GM23338 (cell line): ENCODE measurements around the gene SELP. TPM values are rescaled to one million over a fixed set of nuclear protein-coding genes. Genes with fewer than 3 reads are reported as not detected.

ENCODE experiments used
- ATAC-seq: fragments of 200-7000 bp; cut with Tn5 transposase; 3 replicates; pipeline ENCODE4 v1.9.1; 2020
- DNase-seq: peaks from one replicate; pipeline ENCODE4 v3.0.0-alpha.2; 2015; ENCODE audit warnings: low spot score
- H2AFZ ChIP-seq: fragments of 200-600 bp; sonication (generic); 2 replicates; pipeline ENCODE4 v1.8.0; 2016; ENCODE audit warnings: antibody characterized with exemption, mild to moderate bottlenecking, moderate library complexity
- H3F3A ChIP-seq: fragments of 200-600 bp; sonication (generic); replicated peaks from 2 replicates; pipeline ENCODE4 v1.8.0; 2017; ENCODE audit warnings: antibody characterized with exemption, mixed run types, low read depth
- H3K27ac ChIP-seq: fragments of 200-600 bp; sonication (generic); 2 replicates; pipeline ENCODE4 v1.6.1; 2016; ENCODE audit warnings: low read depth
- H3K27me3 ChIP-seq: fragments of 200-600 bp; sonication (generic); 2 replicates; pipeline ENCODE4 v1.8.0; 2016; ENCODE audit warnings: mild to moderate bottlenecking, mixed run types, moderate library complexity; ENCODE audit not compliant: insufficient read depth
- H3K36me3 ChIP-seq: fragments of 200-600 bp; sonication (generic); 2 replicates; pipeline ENCODE4 v1.8.0; 2016; ENCODE audit warnings: mild to moderate bottlenecking; ENCODE audit not compliant: insufficient read depth
- H3K4me1 ChIP-seq: fragments of 200-600 bp; sonication (generic); 2 replicates; pipeline ENCODE4 v1.8.0; 2016; ENCODE audit warnings: mild to moderate bottlenecking, moderate library complexity; ENCODE audit not compliant: insufficient read depth
- H3K4me2 ChIP-seq: fragments of 200-600 bp; sonication (generic); 2 replicates; pipeline ENCODE4 v1.7.1; 2017; ENCODE audit warnings: mixed run types
- H3K4me3 ChIP-seq: fragments of 200-600 bp; sonication (generic); 2 replicates; pipeline ENCODE4 v1.6.1; 2016; ENCODE audit warnings: mixed run types
- H3K79me2 ChIP-seq: fragments of 200-600 bp; sonication (generic); replicated peaks from 2 replicates; pipeline ENCODE4 v1.8.0; 2017; ENCODE audit warnings: mild to moderate bottlenecking; ENCODE audit not compliant: insufficient read depth
- H3K9me2 ChIP-seq: fragments of 200-600 bp; sonication (generic); 2 replicates; pipeline ENCODE4 v1.8.0; 2017; ENCODE audit not compliant: insufficient read depth
- H4K20me1 ChIP-seq: fragments of 200-600 bp; sonication (generic); replicated peaks from 2 replicates; pipeline ENCODE4 v1.8.0; 2017; ENCODE audit warnings: mild to moderate bottlenecking; ENCODE audit not compliant: insufficient read depth
- H3K27ac Mint-ChIP-seq: 2 replicates; pipeline ENCODE4 v1.8.0; 2020; ENCODE audit warnings: inconsistent platforms, mild to moderate bottlenecking, moderate library complexity, mixed read lengths
- H3K27me3 Mint-ChIP-seq: 3 replicates; pipeline ENCODE4 v1.8.0; 2022; ENCODE audit warnings: low read depth, mild to moderate bottlenecking, moderate library complexity, mixed read lengths, inconsistent platforms; ENCODE audit not compliant: insufficient read depth, poor library complexity
- H3K36me3 Mint-ChIP-seq: 3 replicates; pipeline ENCODE4 v1.8.0; 2021; ENCODE audit warnings: low read depth, mild to moderate bottlenecking, inconsistent platforms, moderate library complexity, mixed read lengths
- H3K4me1 Mint-ChIP-seq: 3 replicates; pipeline ENCODE4 v1.8.0; 2020; ENCODE audit warnings: mild to moderate bottlenecking, inconsistent platforms, mixed read lengths
- H3K4me3 Mint-ChIP-seq: 3 replicates; pipeline ENCODE4 v1.8.0; 2021; ENCODE audit warnings: moderate library complexity, mild to moderate bottlenecking, inconsistent platforms, mixed read lengths
- H3K9me3 Mint-ChIP-seq: 3 replicates; pipeline ENCODE4 v1.8.0; 2020; ENCODE audit warnings: moderate library complexity, mild to moderate bottlenecking, inconsistent platforms, mixed read lengths
- CREB1 ChIP-seq: fragments of 250-450 bp; sonication (Bioruptor Pico); IDR thresholded peaks from 2 replicates; pipeline ENCODE4 v1.5.0; 2020; ENCODE audit warnings: low read depth, mild to moderate bottlenecking, moderate library complexity
- EZH2 ChIP-seq: fragments of 200-600 bp; sonication (generic); IDR thresholded peaks from one replicate; pipeline ENCODE4 v1.8.0; 2017; ENCODE audit warnings: antibody characterized with exemption, mild to moderate bottlenecking, low read depth; ENCODE audit not compliant: unreplicated experiment
- EZH2phosphoT487 ChIP-seq: fragments of 200-600 bp; sonication (generic); IDR thresholded peaks from one replicate; pipeline ENCODE4 v1.8.1; 2018; ENCODE audit warnings: antibody characterized with exemption; ENCODE audit not compliant: unreplicated experiment
- JUNB ChIP-seq: IDR thresholded peaks from one replicate; pipeline ENCODE4 v1.6.1; 2016; ENCODE audit warnings: antibody characterized with exemption; ENCODE audit not compliant: unreplicated experiment
- NANOG ChIP-seq: IDR thresholded peaks from 2 replicates; pipeline ENCODE4 v1.6.1; 2016; ENCODE audit warnings: antibody characterized with exemption, borderline replicate concordance
- POLR2AphosphoS5 ChIP-seq: IDR thresholded peaks from 2 replicates; pipeline ENCODE4 v1.6.1; 2016; ENCODE audit warnings: antibody characterized with exemption, low read depth
- STAT1 ChIP-seq: IDR thresholded peaks from one replicate; pipeline ENCODE4 v1.6.1; 2016; ENCODE audit warnings: antibody characterized with exemption; ENCODE audit not compliant: unreplicated experiment
- ZNF114 ChIP-seq: fragments of 250-450 bp; sonication (Bioruptor Pico); IDR thresholded peaks from 2 replicates; pipeline ENCODE4 v1.5.0; 2020; ENCODE audit warnings: mild to moderate bottlenecking, moderate library complexity
- ZNF331 ChIP-seq: fragments of 250-450 bp; sonication (Bioruptor Pico); IDR thresholded peaks from 2 replicates; pipeline ENCODE4 v1.5.0; 2020; ENCODE audit warnings: low read depth, mild to moderate bottlenecking, moderate library complexity
- polyA plus RNA-seq: library from polyadenylated mRNA; unstranded; fragments of >200 nt; fragmentation: Nextera tagmentation; extraction: Ambion mirVana; gene quantifications from 2 replicates; pipeline ENCODE4 v1.2.1, GENCODE V29; 2016
- total RNA-seq: library from RNA; depleted of rRNA; stranded (reverse); fragments of >200 nt; shearing (Covaris generic); gene quantifications from 2 replicates; pipeline ENCODE4 v1.2.3, GENCODE V29; 2014
- TF ChIP-seq, protein P1 (sequence below): fragments of 250-450 bp; sonication (Bioruptor Pico); IDR thresholded peaks from 2 replicates; pipeline ENCODE4 v1.5.0; 2020; ENCODE audit warnings: mild to moderate bottlenecking, moderate library complexity
- TF ChIP-seq, protein P2 (sequence below): IDR thresholded peaks from one replicate; pipeline ENCODE4 v1.6.1; 2018; ENCODE audit warnings: antibody characterized with exemption; ENCODE audit not compliant: unreplicated experiment
- TF ChIP-seq, protein P3 (sequence below): IDR thresholded peaks from 2 replicates; pipeline ENCODE4 v1.6.1; 2016; ENCODE audit warnings: antibody characterized with exemption
- TF ChIP-seq, protein P4 (sequence below), 2 experiments: fragments of 200-600 bp in 1 of 2; sonication (generic) in 1 of 2; conservative IDR thresholded peaks; 2 replicates each; pipeline versions ENCODE4 v1.5.1 to v1.6.1; 2016 to 2017; ENCODE audit warnings: antibody characterized with exemption in 2 of 2, low read depth in 2 of 2, mild to moderate bottlenecking in 2 of 2, moderate library complexity in 1 of 2

Gene SELP
- total and polyA plus RNA-seq, 2 experiments from 2014 or later: not detected

DNA sequence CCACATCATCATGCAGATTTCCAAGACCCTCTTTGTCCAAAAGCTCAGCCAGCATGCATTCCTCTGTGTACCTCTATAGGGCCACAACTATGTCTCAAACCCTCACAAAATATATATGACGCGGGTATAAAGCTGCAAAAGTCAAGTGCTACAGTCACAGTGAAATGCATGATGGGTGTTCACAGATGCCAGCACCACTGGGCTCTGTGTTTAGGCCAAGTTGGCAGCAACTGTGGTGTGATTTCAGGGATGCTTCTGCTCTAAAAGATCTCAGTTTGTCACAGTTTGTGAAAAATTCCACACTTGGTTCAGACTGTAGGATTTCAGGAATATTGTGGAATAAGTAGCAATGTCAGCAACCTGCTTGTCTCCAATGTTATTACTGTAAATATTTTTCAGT lies 23.9 kb upstream of the SELP start (continued):
- TF ChIP-seq ZNF114 (CRISPR knock-in tag): no peak
- no peak for TF ChIP-seq JUNB
- TF ChIP-seq EZH2: no peak

DNA sequence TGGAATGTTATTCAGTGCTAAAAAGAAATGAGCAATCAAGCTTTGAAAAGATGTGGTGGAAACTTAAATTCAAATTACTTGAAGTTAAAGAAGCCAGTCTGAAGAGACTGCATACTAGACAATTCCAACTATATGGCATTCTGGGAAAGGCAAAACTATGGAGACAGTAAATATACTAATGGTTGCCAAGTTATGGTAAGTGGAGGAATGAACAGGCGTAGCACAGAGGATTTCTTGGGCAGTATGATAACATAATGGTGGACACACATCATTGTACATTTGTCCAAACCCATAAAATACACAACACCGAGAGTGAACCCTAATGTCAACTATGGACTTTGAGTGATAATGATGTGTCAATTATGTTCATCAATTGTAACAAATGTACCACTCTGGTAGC lies 21.1 kb upstream of the SELP start:
- H3K4me1 Mint-ChIP-seq: peaks cover 2% of the 10 kb centered on the region; the same call in 1 of the 3 replicates
- Histone ChIP-seq H3K79me2 (no peaks in the 10 kb centered on the region), H4K20me1 (no peaks in the 10 kb centered on the region), H3K4me2 (no peak overlapping the region), H3K4me1 (no peaks in the 10 kb centered on the region), H3F3A (no peaks in the 10 kb centered on the region), H3K4me3 (no peak overlapping the region), H3K9me2 (no peaks in the 10 kb centered on the region), H3K27me3 (no peaks in the 10 kb centered on the region), H2AFZ (no peak overlapping the region), H3K27ac (no peak overlapping the region), H3K36me3 (no peaks in the 10 kb centered on the region)
- no peaks in the 10 kb centered on the region for H3K36me3 Mint-ChIP-seq
- no peak for TF ChIP-seq POLR2AphosphoS5
- TF ChIP-seq, protein P1, sequence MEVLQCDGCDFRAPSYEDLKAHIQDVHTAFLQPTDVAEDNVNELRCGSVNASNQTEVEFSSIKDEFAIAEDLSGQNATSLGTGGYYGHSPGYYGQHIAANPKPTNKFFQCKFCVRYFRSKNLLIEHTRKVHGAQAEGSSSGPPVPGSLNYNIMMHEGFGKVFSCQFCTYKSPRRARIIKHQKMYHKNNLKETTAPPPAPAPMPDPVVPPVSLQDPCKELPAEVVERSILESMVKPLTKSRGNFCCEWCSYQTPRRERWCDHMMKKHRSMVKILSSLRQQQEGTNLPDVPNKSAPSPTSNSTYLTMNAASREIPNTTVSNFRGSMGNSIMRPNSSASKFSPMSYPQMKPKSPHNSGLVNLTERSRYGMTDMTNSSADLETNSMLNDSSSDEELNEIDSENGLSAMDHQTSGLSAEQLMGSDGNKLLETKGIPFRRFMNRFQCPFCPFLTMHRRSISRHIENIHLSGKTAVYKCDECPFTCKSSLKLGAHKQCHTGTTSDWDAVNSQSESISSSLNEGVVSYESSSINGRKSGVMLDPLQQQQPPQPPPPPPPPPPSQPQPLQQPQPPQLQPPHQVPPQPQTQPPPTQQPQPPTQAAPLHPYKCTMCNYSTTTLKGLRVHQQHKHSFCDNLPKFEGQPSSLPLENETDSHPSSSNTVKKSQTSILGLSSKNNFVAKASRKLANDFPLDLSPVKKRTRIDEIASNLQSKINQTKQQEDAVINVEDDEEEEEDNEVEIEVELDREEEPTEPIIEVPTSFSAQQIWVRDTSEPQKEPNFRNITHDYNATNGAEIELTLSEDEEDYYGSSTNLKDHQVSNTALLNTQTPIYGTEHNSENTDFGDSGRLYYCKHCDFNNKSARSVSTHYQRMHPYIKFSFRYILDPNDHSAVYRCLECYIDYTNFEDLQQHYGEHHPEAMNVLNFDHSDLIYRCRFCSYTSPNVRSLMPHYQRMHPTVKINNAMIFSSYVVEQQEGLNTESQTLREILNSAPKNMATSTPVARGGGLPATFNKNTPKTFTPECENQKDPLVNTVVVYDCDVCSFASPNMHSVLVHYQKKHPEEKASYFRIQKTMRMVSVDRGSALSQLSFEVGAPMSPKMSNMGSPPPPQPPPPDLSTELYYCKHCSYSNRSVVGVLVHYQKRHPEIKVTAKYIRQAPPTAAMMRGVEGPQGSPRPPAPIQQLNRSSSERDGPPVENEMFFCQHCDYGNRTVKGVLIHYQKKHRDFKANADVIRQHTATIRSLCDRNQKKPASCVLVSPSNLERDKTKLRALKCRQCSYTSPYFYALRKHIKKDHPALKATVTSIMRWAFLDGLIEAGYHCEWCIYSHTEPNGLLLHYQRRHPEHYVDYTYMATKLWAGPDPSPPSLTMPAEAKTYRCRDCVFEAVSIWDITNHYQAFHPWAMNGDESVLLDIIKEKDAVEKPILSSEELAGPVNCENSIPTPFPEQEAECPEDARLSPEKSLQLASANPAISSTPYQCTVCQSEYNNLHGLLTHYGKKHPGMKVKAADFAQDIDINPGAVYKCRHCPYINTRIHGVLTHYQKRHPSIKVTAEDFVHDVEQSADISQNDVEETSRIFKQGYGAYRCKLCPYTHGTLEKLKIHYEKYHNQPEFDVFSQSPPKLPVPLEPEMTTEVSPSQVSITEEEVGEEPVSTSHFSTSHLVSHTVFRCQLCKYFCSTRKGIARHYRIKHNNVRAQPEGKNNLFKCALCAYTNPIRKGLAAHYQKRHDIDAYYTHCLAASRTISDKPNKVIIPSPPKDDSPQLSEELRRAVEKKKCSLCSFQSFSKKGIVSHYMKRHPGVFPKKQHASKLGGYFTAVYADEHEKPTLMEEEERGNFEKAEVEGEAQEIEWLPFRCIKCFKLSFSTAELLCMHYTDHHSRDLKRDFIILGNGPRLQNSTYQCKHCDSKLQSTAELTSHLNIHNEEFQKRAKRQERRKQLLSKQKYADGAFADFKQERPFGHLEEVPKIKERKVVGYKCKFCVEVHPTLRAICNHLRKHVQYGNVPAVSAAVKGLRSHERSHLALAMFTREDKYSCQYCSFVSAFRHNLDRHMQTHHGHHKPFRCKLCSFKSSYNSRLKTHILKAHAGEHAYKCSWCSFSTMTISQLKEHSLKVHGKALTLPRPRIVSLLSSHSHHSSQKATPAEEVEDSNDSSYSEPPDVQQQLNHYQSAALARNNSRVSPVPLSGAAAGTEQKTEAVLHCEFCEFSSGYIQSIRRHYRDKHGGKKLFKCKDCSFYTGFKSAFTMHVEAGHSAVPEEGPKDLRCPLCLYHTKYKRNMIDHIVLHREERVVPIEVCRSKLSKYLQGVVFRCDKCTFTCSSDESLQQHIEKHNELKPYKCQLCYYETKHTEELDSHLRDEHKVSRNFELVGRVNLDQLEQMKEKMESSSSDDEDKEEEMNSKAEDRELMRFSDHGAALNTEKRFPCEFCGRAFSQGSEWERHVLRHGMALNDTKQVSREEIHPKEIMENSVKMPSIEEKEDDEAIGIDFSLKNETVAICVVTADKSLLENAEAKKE (CRISPR knock-in tag): no peak
- no peak for TF ChIP-seq ZNF331
- TF ChIP-seq JUNB: no peak
- no peak for TF ChIP-seq ZNF114 (CRISPR knock-in tag)
- TF ChIP-seq, protein P2, sequence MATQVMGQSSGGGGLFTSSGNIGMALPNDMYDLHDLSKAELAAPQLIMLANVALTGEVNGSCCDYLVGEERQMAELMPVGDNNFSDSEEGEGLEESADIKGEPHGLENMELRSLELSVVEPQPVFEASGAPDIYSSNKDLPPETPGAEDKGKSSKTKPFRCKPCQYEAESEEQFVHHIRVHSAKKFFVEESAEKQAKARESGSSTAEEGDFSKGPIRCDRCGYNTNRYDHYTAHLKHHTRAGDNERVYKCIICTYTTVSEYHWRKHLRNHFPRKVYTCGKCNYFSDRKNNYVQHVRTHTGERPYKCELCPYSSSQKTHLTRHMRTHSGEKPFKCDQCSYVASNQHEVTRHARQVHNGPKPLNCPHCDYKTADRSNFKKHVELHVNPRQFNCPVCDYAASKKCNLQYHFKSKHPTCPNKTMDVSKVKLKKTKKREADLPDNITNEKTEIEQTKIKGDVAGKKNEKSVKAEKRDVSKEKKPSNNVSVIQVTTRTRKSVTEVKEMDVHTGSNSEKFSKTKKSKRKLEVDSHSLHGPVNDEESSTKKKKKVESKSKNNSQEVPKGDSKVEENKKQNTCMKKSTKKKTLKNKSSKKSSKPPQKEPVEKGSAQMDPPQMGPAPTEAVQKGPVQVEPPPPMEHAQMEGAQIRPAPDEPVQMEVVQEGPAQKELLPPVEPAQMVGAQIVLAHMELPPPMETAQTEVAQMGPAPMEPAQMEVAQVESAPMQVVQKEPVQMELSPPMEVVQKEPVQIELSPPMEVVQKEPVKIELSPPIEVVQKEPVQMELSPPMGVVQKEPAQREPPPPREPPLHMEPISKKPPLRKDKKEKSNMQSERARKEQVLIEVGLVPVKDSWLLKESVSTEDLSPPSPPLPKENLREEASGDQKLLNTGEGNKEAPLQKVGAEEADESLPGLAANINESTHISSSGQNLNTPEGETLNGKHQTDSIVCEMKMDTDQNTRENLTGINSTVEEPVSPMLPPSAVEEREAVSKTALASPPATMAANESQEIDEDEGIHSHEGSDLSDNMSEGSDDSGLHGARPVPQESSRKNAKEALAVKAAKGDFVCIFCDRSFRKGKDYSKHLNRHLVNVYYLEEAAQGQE: no peak
- TF ChIP-seq EZH2phosphoT487: no peak
- TF ChIP-seq STAT1: no peak
- no peak for TF ChIP-seq CREB1 (CRISPR knock-in tag)
- TF ChIP-seq, protein P3, sequence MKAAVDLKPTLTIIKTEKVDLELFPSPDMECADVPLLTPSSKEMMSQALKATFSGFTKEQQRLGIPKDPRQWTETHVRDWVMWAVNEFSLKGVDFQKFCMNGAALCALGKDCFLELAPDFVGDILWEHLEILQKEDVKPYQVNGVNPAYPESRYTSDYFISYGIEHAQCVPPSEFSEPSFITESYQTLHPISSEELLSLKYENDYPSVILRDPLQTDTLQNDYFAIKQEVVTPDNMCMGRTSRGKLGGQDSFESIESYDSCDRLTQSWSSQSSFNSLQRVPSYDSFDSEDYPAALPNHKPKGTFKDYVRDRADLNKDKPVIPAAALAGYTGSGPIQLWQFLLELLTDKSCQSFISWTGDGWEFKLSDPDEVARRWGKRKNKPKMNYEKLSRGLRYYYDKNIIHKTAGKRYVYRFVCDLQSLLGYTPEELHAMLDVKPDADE: no peak
- TF ChIP-seq NANOG: no peak
- TF ChIP-seq, protein P4, sequence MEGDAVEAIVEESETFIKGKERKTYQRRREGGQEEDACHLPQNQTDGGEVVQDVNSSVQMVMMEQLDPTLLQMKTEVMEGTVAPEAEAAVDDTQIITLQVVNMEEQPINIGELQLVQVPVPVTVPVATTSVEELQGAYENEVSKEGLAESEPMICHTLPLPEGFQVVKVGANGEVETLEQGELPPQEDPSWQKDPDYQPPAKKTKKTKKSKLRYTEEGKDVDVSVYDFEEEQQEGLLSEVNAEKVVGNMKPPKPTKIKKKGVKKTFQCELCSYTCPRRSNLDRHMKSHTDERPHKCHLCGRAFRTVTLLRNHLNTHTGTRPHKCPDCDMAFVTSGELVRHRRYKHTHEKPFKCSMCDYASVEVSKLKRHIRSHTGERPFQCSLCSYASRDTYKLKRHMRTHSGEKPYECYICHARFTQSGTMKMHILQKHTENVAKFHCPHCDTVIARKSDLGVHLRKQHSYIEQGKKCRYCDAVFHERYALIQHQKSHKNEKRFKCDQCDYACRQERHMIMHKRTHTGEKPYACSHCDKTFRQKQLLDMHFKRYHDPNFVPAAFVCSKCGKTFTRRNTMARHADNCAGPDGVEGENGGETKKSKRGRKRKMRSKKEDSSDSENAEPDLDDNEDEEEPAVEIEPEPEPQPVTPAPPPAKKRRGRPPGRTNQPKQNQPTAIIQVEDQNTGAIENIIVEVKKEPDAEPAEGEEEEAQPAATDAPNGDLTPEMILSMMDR (conservative IDR thresholded peaks at IDR 0.05; ENCODE audit: low read depth in 2 of 2): no peak
- no peak for TF ChIP-seq EZH2
- H3K27me3 Mint-ChIP-seq: no peaks in the 10 kb centered on the region
- H3K27ac Mint-ChIP-seq: no peak overlapping the region
- no peaks in the 10 kb centered on the region; the same call in 2 of the 3 replicates for H3K9me3 Mint-ChIP-seq
- H3K4me3 Mint-ChIP-seq: no peak overlapping the region
- ATAC-seq (no peak), DNase-seq (no peak)
